ENCODE results near the gene CREB3L1. TPM values are rescaled to one million over a fixed set of nuclear protein-coding genes. Genes with fewer than 3 reads are reported as not detected.

The CREB3L1 gene
- total RNA-seq, 4 donors from 2014 or later, result 0.27 to 0.69 (median 0.57) TPM

DNA sequence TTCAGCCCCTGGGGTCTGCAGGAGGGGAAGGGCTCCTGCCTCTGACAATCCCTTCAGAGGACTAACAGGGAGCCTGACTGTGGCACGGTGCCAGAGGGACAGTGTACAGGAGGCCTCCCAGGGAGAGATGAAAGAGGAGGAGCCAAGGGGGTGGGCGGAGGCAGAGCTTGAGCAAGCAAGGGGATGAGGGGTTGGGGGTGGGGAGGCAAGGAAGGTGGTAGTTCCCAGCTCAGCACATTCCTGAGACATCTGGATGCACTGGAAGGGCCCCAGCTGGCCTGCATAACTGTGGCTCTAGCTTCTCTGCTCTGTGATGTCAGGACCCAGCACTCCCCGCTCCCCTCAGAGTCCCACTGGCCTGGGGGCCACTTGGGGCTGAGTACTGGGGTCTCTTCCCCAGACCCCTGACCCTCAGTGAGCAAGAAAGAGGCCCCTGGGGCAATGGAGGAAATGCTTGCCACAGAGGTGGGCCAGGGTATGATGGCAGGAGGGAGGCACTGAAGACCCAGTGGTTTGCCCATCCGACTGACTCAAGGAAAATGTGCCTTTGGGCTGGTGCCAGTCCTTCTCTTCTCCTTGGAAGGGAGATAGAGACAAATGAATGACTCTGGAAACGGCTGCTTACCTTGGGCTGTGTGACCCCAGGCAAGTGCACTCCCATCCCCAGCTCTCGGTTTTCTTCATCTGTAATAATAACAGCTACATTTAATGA, 13.3 kb downstream of the CREB3L1 start:
- Histone ChIP-seq H3K27me3 (no peaks in the 10 kb centered on the region), H3K36me3 (no peaks in the 10 kb centered on the region), H3K4me1 (peaks cover 3 to 13% of the 10 kb centered on the region in 2 donors), H3K4me3 (no peak overlapping the region), H3K27ac (no peak overlapping the region), H3K9me3 (no peaks in the 10 kb centered on the region)
- intact Hi-C loops (cut with DNase I; ENCODE audit: low total_unique reads) (no loop called here), in situ Hi-C loops (cut with MboI; ENCODE audit: low sequenced_read_pairs in 4 of 4) (no loop called here)
- DNase-seq, result peak; percentile 69 to 81
- ATAC-seq, result peak; percentile 26 to 50
- TF ChIP-seq, protein P1, sequence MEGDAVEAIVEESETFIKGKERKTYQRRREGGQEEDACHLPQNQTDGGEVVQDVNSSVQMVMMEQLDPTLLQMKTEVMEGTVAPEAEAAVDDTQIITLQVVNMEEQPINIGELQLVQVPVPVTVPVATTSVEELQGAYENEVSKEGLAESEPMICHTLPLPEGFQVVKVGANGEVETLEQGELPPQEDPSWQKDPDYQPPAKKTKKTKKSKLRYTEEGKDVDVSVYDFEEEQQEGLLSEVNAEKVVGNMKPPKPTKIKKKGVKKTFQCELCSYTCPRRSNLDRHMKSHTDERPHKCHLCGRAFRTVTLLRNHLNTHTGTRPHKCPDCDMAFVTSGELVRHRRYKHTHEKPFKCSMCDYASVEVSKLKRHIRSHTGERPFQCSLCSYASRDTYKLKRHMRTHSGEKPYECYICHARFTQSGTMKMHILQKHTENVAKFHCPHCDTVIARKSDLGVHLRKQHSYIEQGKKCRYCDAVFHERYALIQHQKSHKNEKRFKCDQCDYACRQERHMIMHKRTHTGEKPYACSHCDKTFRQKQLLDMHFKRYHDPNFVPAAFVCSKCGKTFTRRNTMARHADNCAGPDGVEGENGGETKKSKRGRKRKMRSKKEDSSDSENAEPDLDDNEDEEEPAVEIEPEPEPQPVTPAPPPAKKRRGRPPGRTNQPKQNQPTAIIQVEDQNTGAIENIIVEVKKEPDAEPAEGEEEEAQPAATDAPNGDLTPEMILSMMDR (IDR thresholded peaks at IDR 0.05 in 4 of 5, conservative IDR thresholded peaks at IDR 0.05 in 1 of 5), result no peak
- TF ChIP-seq POLR2A (IDR thresholded peaks at IDR 0.05), result no peak

DNA sequence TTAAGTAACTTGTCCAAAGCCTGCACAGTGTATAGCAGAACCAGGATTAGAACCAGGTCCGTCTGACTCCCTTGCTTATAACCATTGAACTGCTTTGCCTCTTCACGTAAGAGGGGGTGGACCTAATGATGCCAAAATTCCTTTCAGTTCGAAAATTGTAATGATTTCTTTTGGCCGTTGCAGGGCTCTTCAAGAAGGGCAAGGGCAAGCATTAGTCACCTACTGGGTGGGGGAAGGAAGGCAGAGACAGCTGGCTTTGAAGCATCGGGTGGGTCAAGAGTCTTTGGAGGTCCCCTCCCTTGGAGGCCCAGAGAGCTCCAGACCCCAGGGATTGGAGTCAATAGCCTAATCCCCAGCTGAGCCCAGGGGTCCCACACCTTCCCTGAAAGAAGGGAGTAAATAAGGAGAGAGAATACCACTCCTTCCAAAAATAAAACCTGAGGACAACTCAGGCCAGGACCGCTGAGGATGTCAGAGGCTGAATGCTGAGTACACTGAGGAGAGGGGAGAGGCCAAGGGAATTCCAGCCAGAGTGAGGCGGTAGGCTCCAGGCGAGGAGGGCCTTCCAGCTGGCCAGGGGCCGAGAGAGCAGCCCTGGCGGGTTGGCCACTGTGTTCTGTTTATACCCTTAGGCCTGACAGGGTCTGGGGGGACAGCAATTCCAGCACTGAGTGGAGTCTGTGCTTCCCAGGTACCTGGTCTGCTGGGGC, 14.1 kb downstream of the CREB3L1 start:
- intact Hi-C loops (cut with DNase I; ENCODE audit: low total_unique reads), result no loop called here
- TF ChIP-seq, protein P1 (IDR thresholded peaks at IDR 0.05 in 4 of 5, conservative IDR thresholded peaks at IDR 0.05 in 1 of 5), result no peak
- Histone ChIP-seq H3K36me3 (no peaks in the 10 kb centered on the region), H3K4me1 (peaks cover 11 to 13% of the 10 kb centered on the region in 2 donors), H3K27ac (no peak overlapping the region), H3K27me3 (no peaks in the 10 kb centered on the region), H3K9me3 (no peaks in the 10 kb centered on the region), H3K4me3 (no peak overlapping the region)
- ATAC-seq (no peak), DNase-seq (no peak)
- in situ Hi-C loops (cut with MboI; ENCODE audit: low sequenced_read_pairs in 4 of 4), result no loop called here

DNA sequence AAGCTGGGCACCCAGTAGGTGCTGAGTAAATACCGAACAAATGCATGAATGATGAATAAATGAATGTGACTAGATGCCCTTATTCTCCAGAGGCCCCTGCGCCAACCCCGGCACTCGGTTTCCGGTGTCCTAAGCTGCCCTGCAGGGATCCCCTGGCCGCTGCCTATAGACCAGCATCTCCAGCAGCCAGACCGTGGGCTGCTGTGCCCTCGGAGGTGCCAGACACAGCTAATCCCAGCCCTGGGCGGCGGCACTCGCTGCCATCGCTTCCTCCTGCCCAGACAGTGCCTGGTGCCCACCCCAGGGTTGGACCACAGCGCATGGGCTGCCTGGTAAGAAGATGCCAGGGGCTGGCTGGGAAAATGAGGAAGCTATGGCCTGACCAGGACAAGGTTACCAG, 15.6 kb downstream of the CREB3L1 start:
- no peak for TF ChIP-seq POLR2A (IDR thresholded peaks at IDR 0.05)
- TF ChIP-seq, protein P1 (IDR thresholded peaks at IDR 0.05 in 4 of 5, conservative IDR thresholded peaks at IDR 0.05 in 1 of 5), result no peak
- no peak overlapping the region for H3K4me3 ChIP-seq
- DNase-seq, result no peak
- H3K9me3 ChIP-seq, result no peaks in the 10 kb centered on the region
- no peak for ATAC-seq
- intact Hi-C loops (cut with DNase I; ENCODE audit: low total_unique reads), result no loop called here
- no peaks in the 10 kb centered on the region for H3K27me3 ChIP-seq
- H3K4me1 ChIP-seq, result peaks cover 13 to 15% of the 10 kb centered on the region in 2 donors
- no peak overlapping the region for H3K27ac ChIP-seq
- in situ Hi-C loops (cut with MboI; ENCODE audit: low sequenced_read_pairs in 4 of 4), result no loop called here
- no peaks in the 10 kb centered on the region for H3K36me3 ChIP-seq

DNA sequence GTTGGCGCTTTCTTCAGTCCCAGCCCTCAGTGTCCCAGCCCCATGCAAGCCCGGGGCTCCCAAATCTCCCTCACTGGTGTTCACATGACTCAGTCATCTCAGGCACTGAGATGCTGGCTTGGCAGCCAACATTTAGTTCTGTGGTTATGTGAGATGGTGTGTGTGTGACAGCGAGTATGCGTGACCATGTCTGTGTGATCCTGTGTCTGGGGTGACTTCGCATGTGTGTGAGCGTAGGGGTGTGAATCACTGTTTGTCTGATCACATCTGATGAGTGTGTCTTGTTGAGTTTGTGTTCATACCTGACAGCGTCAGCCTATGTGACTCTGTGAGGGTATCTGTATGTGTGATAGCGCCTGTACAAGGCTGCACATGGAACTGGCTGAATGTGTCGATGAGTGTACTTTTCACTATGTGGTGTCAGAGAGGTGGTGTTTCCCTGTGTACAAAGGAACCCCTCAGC, 16.2 kb downstream of the CREB3L1 start:
- Histone ChIP-seq H3K27me3 (no peaks in the 10 kb centered on the region), H3K36me3 (no peaks in the 10 kb centered on the region), H3K27ac (no peak overlapping the region), H3K4me3 (no peak overlapping the region), H3K9me3 (no peaks in the 10 kb centered on the region), H3K4me1 (peaks cover 13 to 15% of the 10 kb centered on the region in 2 donors)
- ATAC-seq (no peak), DNase-seq (no peak)
- TF ChIP-seq, protein P1 (IDR thresholded peaks at IDR 0.05 in 4 of 5, conservative IDR thresholded peaks at IDR 0.05 in 1 of 5), result no peak
- TF ChIP-seq POLR2A (IDR thresholded peaks at IDR 0.05), result no peak
- in situ Hi-C loops (cut with MboI; ENCODE audit: low sequenced_read_pairs in 4 of 4), result no loop called here
- intact Hi-C loops (cut with DNase I; ENCODE audit: low total_unique reads), result no loop called here

Data from gastrocnemius medialis (tissue), 4 donors.